ENCODE results near the gene CYLD. TPM values are rescaled to one million over a fixed set of nuclear protein-coding genes. Genes with fewer than 3 reads are reported as not detected.
A peak's percentile ranks its signal among the peaks of the same experiment; 100 is the strongest.

CYLD gene
- total and polyA plus RNA-seq, 8 donors, result 7.0 to 82.1 (median 13.5) TPM

DNA sequence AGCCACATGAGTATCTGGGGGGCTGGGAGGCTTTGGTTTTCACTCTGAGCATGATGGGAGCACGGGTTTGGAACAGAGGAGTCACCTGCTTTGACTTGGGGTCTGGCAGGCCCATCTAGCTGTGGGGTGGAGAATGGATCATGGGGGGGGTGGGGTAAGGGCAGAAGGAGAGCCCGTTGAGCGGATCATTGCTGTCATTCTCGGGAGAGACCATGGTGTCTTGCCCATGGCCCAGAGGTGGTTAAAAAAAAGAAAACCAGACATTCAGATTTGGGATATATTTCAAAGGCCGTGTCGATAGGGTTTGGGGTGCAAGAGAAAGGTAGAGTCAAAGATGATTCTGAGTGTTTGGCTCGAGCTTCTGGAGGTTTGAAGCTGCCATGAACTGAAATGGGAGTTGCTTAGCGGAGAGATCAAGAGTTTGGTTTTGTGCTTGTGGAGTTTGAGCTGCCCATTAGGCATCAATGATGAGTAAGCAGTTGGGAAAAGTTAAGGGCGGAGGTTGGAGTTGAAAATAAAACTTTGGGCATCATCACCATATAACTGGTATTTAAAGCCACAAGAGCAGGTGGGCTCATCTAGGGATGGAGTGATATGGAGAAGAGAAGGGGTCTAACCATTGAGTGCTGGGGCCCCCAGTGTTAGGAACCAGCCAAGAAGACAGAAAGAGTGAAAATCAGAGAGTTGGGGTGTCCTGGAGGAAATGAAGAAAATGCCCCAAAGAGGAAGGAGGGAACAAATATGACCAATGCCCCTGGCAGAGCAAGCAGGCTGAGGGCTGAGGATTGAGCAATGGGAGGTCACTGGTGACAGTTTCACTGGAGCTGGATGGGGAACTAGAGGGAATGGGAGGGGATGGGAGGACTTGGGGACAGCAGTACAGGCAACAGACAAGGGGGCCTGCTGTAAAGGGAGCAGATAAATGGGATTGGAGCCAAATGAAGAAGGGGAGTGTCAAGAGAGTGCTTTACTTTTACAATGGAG, 46.6 kb upstream of the CYLD start:
- Histone ChIP-seq H3K4me3 (no peak overlapping the region), H3K27ac (peak overlapping the region in 4 of 5 donors; percentile 20 to 72 (median 56)), H3K27me3 (no peaks in the 10 kb centered on the region), H3K9me3 (no peaks in the 10 kb centered on the region), H3K36me3 (no peaks in the 10 kb centered on the region), H3K4me1 (peaks cover 22 to 59% (median 39%) of the 10 kb centered on the region in 4 donors)
- intact Hi-C loops (cut with DNase I; ENCODE audit: low total_unique reads), result no loop called here
- TF ChIP-seq POLR2AphosphoS5 (IDR thresholded peaks at IDR 0.05) (no peak), POLR2A (IDR thresholded peaks at IDR 0.05) (no peak)
- DNase-seq, result no peak
- WGBS, 5 donors, result 93 to 97% (median 94%) methylated on average over 9 of the region's 9 CpGs

DNA sequence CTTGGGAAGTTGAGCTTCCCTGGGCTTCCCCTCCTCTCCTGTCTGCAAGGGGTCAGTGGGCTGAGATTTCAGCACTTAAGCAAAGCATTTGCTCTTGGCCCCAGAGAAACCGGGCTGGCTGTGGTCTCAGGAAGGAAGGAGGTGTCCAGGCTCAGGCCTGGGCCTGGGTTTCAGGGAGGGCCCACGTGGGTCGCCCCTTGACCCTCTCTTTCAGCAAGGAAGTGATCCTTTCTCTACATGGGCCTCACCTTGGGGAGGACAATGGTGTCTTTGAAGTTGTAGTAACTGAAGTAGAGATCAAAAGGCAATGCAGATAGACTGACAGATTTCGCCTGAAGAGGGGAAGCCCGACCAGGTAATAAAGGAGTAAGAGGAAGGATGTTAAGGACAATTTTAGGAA, 45.8 kb upstream of the CYLD start:
- Histone ChIP-seq H3K27me3 (no peaks in the 10 kb centered on the region), H3K36me3 (no peaks in the 10 kb centered on the region), H3K4me1 (peaks cover 22 to 59% (median 39%) of the 10 kb centered on the region in 4 donors), H3K9me3 (no peaks in the 10 kb centered on the region), H3K27ac (peak overlapping the region in 4 of 5 donors; percentile 20 to 72 (median 56)), H3K4me3 (no peak overlapping the region)
- no peak for DNase-seq
- intact Hi-C loops (cut with DNase I; ENCODE audit: low total_unique reads), result no loop called here
- WGBS, 5 donors, result 55 to 67% (median 62%) methylated on average over 5 of the region's 5 CpGs
- TF ChIP-seq EP300 (IDR thresholded peaks at IDR 0.05), result no peak

DNA sequence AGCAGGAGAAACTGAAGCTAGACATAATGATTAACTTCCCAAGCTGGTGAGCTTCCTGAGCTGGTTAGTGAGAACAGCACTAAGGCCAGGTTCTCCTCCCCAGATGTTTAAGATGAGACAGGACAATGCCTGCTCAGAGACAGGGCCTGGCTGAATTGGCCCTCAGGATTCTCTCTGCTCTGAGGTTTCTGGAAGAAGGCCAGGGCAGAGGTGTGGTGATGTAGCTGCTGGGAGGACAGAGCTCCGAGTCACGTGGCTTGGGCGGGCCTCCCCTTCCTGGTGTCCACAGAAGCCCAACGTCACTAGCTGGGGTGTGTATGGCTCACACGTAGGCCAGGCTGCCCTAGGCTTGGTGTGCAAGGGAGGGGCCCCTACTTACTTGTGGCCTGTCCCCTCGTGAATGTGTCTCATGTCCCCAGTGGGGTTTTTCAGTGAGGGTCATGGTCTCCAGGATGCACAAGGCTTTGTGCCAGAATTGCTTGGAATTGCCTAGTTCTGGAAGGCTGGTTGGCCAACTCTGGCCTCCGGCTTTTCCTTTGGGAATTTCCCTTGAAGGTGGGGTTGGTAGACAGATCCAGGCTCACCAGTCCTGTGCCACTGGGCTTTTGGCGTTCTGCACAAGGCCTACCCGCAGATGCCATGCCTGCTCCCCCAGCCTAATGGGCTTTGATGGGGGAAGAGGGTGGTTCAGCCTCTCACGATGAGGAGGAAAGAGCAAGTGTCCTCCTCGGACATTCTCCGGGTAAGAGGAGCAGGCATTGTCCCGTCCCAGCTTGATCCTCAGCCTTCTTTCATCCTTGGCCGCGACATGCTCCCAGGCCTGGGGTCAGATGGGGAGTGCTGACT, 45.1 kb upstream of the CYLD start:
- no peak for TF ChIP-seq EP300 (IDR thresholded peaks at IDR 0.05)
- no peak for TF ChIP-seq POLR2A (IDR thresholded peaks at IDR 0.05)
- peak in 2 of 3 donors; percentile 14 to 31 for TF ChIP-seq POLR2AphosphoS5 (IDR thresholded peaks at IDR 0.05)
- Histone ChIP-seq H3K9me3 (no peaks in the 10 kb centered on the region), H3K27ac (peak overlapping the region in 4 of 5 donors; percentile 20 to 75 (median 72)), H3K27me3 (no peaks in the 10 kb centered on the region), H3K36me3 (no peaks in the 10 kb centered on the region), H3K4me3 (peak overlapping the region in 1 of 4 donors; percentile 47), H3K4me1 (peaks cover 22 to 59% (median 39%) of the 10 kb centered on the region in 4 donors)
- peak; percentile 77 to 88 for DNase-seq
- WGBS, 5 donors, result 56 to 70% (median 67%) methylated on average over 12 to 15 of the region's 15 CpGs
- intact Hi-C loops (cut with DNase I; ENCODE audit: low total_unique reads), result no loop called here

DNA sequence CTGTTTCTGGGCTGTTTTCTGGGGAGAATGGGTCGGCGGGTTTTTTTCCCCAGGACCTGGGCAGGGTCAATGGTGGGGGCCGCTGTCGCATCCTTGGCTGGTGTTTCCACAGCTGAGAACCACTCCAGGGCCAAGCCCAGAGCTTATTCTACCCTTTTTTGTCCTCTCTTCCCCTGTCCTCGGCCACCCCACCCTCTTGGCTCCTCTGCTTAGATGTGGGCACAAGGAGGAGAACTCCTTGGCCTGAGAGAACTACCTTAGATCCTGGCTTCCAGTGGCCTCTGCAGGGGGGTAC, 44.5 kb upstream of the CYLD start:
- intact Hi-C loops (cut with DNase I; ENCODE audit: low total_unique reads), result no loop called here
- Histone ChIP-seq H3K27ac (peak overlapping the region in 4 of 5 donors; percentile 52 to 75 (median 72)), H3K27me3 (no peaks in the 10 kb centered on the region), H3K4me1 (peaks cover 22 to 59% (median 39%) of the 10 kb centered on the region in 4 donors), H3K36me3 (no peaks in the 10 kb centered on the region), H3K9me3 (no peaks in the 10 kb centered on the region), H3K4me3 (peak overlapping the region in 3 of 4 donors; percentile 33 to 47 (median 38))
- WGBS, 5 donors, result 95 to 100% (median 96%) methylated on average over 3 to 5 of the region's 5 CpGs
- TF ChIP-seq, protein P1, sequence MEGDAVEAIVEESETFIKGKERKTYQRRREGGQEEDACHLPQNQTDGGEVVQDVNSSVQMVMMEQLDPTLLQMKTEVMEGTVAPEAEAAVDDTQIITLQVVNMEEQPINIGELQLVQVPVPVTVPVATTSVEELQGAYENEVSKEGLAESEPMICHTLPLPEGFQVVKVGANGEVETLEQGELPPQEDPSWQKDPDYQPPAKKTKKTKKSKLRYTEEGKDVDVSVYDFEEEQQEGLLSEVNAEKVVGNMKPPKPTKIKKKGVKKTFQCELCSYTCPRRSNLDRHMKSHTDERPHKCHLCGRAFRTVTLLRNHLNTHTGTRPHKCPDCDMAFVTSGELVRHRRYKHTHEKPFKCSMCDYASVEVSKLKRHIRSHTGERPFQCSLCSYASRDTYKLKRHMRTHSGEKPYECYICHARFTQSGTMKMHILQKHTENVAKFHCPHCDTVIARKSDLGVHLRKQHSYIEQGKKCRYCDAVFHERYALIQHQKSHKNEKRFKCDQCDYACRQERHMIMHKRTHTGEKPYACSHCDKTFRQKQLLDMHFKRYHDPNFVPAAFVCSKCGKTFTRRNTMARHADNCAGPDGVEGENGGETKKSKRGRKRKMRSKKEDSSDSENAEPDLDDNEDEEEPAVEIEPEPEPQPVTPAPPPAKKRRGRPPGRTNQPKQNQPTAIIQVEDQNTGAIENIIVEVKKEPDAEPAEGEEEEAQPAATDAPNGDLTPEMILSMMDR (IDR thresholded peaks at IDR 0.05), result no peak
- TF ChIP-seq POLR2AphosphoS5 (IDR thresholded peaks at IDR 0.05) (no peak), EP300 (IDR thresholded peaks at IDR 0.05) (no peak), POLR2A (IDR thresholded peaks at IDR 0.05) (no peak)
- no peak for DNase-seq

DNA sequence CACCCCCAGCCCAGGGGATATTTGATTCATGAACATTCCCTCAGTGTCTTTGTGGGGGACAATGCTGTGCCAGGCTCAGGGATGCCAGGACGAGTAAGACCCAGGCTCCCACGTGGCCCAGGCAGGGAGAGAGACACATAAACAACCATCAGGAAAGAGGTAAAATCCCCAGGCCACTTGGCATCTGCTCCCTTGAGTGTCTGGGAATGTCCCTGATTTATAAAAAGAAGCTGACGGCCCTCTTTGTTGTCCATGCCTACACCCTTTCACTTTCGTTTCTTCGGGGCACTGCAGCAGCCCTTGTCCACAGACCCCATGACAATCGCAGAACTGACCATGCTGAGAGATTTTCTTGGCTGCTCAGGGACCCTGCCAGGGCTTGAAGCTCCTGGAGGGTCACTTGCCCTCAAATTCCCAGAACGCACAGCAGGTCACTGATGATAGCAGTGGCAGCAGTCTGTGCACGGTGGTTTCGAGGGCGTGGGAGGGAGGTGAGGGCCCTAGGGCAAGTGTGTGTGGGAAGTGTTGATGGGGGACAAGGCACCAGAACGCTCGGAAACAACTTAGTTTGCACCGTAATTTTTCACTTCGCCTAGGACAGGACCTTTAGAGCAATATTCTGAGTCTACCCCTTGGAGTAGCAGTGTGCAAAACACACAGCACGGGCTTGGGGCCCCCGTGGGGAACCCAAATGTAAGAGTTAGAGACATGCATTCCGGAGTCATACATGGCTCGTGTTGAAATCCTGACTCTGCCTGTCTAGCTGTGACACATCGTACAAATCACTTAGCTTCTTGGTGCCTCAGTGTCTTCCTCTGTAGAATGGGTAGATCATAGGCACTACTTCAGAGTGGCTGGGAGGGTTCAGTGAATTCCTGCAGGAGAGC, 43.8 kb upstream of the CYLD start:
- WGBS, 5 donors, result 34 to 49% (median 42%) methylated on average over 19 of the region's 19 CpGs
- H3K4me3 ChIP-seq, result peak overlapping the region; percentile 33 to 50 (median 42)
- no peaks in the 10 kb centered on the region for H3K36me3 ChIP-seq
- no peaks in the 10 kb centered on the region for H3K27me3 ChIP-seq
- H3K27ac ChIP-seq, result peak overlapping the region in 4 of 5 donors; percentile 52 to 75 (median 72)
- DNase-seq, result peak; percentile 40 to 67
- H3K9me3 ChIP-seq, result peaks cover 0 to under 1% (median under 1%) of the 10 kb centered on the region in 4 donors
- peaks cover 22 to 57% (median 39%) of the 10 kb centered on the region in 4 donors for H3K4me1 ChIP-seq
- TF ChIP-seq, protein P1 (IDR thresholded peaks at IDR 0.05), result no peak
- no peak for TF ChIP-seq EP300 (IDR thresholded peaks at IDR 0.05)
- TF ChIP-seq POLR2AphosphoS5 (IDR thresholded peaks at IDR 0.05), result no peak
- TF ChIP-seq POLR2A (IDR thresholded peaks at IDR 0.05), result no peak
- intact Hi-C loops (cut with DNase I; ENCODE audit: low total_unique reads), result no loop called here
